H9 (cell line): ENCODE measurements around the gene TLK1. TPM values are rescaled to one million over a fixed set of nuclear protein-coding genes. Genes with fewer than 3 reads are reported as not detected.
A peak's percentile ranks its signal among the peaks of the same experiment; 100 is the strongest.

Experiments used
- DNase-seq: peaks from one replicate; pipeline ENCODE4 v3.0.0-alpha.2; 2017
- H2AFZ ChIP-seq: one replicate; pipeline ENCODE4 v1.6.1; 2013; ENCODE audit warnings: mild to moderate bottlenecking, low read length, control low read depth, moderate library complexity
- H2AK5ac ChIP-seq: 2 replicates; pipeline ENCODE4 v1.6.1; 2013; ENCODE audit warnings: low read length, control low read depth, mixed read lengths; ENCODE audit not compliant: insufficient read length
- H2BK120ac ChIP-seq: one replicate; pipeline ENCODE4 v1.6.1; 2013; ENCODE audit warnings: low read depth, mild to moderate bottlenecking, low read length, control low read depth, inconsistent platforms; ENCODE audit not compliant: poor library complexity, severe bottlenecking
- H2BK12ac ChIP-seq: 2 replicates; pipeline ENCODE4 v1.6.1; 2013; ENCODE audit warnings: low read length, control low read depth, mixed read lengths, low read depth; ENCODE audit not compliant: insufficient read length
- H2BK15ac ChIP-seq: 2 replicates; pipeline ENCODE4 v1.6.1; 2013; ENCODE audit warnings: low read depth, low read length, control low read depth
- H2BK20ac ChIP-seq: one replicate; pipeline ENCODE4 v1.6.1; 2013; ENCODE audit warnings: low read depth, mild to moderate bottlenecking, low read length, control low read depth, inconsistent platforms; ENCODE audit not compliant: poor library complexity, severe bottlenecking
- H2BK5ac ChIP-seq: 2 replicates; pipeline ENCODE4 v1.6.1; 2013; ENCODE audit warnings: low read length, control low read depth, mixed read lengths; ENCODE audit not compliant: insufficient read length
- H3K14ac ChIP-seq: 2 replicates; pipeline ENCODE4 v1.6.1; 2013; ENCODE audit warnings: low read length, control low read depth; ENCODE audit not compliant: insufficient read depth
- H3K18ac ChIP-seq: 2 replicates; pipeline ENCODE4 v1.6.1; 2013; ENCODE audit warnings: low read depth, mild to moderate bottlenecking, mixed read lengths, low read length, control low read depth; ENCODE audit not compliant: insufficient read length
- H3K23ac ChIP-seq: 2 replicates; pipeline ENCODE4 v1.6.1; 2013; ENCODE audit warnings: low read length, control low read depth, mixed read lengths, low read depth; ENCODE audit not compliant: insufficient read length
- H3K23me2 ChIP-seq: 2 replicates; pipeline ENCODE4 v1.6.1; 2013; ENCODE audit warnings: low read depth, mild to moderate bottlenecking, mixed read lengths, low read length, control low read depth; ENCODE audit not compliant: insufficient read length, poor library complexity, severe bottlenecking
- H3K27ac ChIP-seq: 2 replicates; pipeline ENCODE4 v1.5.1; 2013; ENCODE audit warnings: low read length, control low read depth, mixed read lengths, low read depth; ENCODE audit not compliant: insufficient read length
- H3K27me3 ChIP-seq: 2 replicates; pipeline ENCODE4 v1.6.1; 2013; ENCODE audit warnings: low read length, control low read depth, inconsistent platforms; ENCODE audit not compliant: insufficient read depth
- H3K4ac ChIP-seq: 2 replicates; pipeline ENCODE4 v1.6.1; 2013; ENCODE audit warnings: low read depth, mild to moderate bottlenecking, control low read depth, inconsistent platforms, low read length, moderate library complexity
- H3K4me1 ChIP-seq: 2 replicates; pipeline ENCODE4 v1.6.1; 2013; ENCODE audit warnings: low read length, control low read depth, inconsistent platforms; ENCODE audit not compliant: insufficient read depth
- H3K4me2 ChIP-seq: 2 replicates; pipeline ENCODE4 v1.6.1; 2013; ENCODE audit warnings: low read length, control low read depth, mixed read lengths; ENCODE audit not compliant: insufficient read length, insufficient read depth
- H3K56ac ChIP-seq: 2 replicates; pipeline ENCODE4 v1.6.1; 2013; ENCODE audit warnings: low read depth, mild to moderate bottlenecking, mixed read lengths, low read length, control low read depth; ENCODE audit not compliant: insufficient read length
- H3K79me1 ChIP-seq: 2 replicates; pipeline ENCODE4 v1.6.1; 2013; ENCODE audit warnings: low read depth, mild to moderate bottlenecking, moderate library complexity, low read length, control low read depth, inconsistent platforms; ENCODE audit not compliant: insufficient read depth, poor library complexity, severe bottlenecking
- H3K79me2 ChIP-seq: 2 replicates; pipeline ENCODE4 v1.6.1; 2013; ENCODE audit warnings: low read length, control low read depth, inconsistent platforms; ENCODE audit not compliant: insufficient read depth
- H3K9ac ChIP-seq: 2 replicates; pipeline ENCODE4 v1.6.1; 2013; ENCODE audit warnings: low read length, control low read depth, mixed read lengths; ENCODE audit not compliant: insufficient read length; ENCODE audit errors: extremely low read depth
- H3K9me3 ChIP-seq: one replicate; pipeline ENCODE4 v1.6.1; 2013; ENCODE audit warnings: low read depth, low read length, inconsistent platforms; ENCODE audit not compliant: control insufficient read depth
- H3T11ph ChIP-seq: one replicate; pipeline ENCODE4 v1.6.1; 2013; ENCODE audit warnings: mild to moderate bottlenecking, low read length, control low read depth, inconsistent platforms
- H4K20me1 ChIP-seq: one replicate; pipeline ENCODE4 v1.6.1; 2013; ENCODE audit not compliant: control insufficient read depth, insufficient read length, insufficient read depth
- H4K5ac ChIP-seq: 2 replicates; pipeline ENCODE4 v1.6.1; 2013; ENCODE audit warnings: low read depth, mild to moderate bottlenecking, mixed read lengths, low read length, control low read depth; ENCODE audit not compliant: insufficient read length
- H4K8ac ChIP-seq: replicated peaks from 2 replicates; pipeline ENCODE4 v1.6.1; 2013; ENCODE audit warnings: low read length, control low read depth, mixed read lengths, low read depth; ENCODE audit not compliant: insufficient read length
- H4K91ac ChIP-seq: 2 replicates; pipeline ENCODE4 v1.6.1; 2013; ENCODE audit warnings: low read depth, mild to moderate bottlenecking, moderate library complexity, mixed read lengths, low read length, control low read depth; ENCODE audit not compliant: insufficient read length
- H3K27ac Mint-ChIP-seq, 3 experiments: 2 replicates in 2 of 3; 3 replicates in 1 of 3; pipeline ENCODE4 v1.8.0; 2020 to 2021; ENCODE audit warnings: mixed read lengths in 3 of 3, mild to moderate bottlenecking in 1 of 3, moderate library complexity in 1 of 3
- H3K27me3 Mint-ChIP-seq: 2 replicates; pipeline ENCODE4 v1.8.0; 2021; ENCODE audit warnings: low read depth, mild to moderate bottlenecking, moderate library complexity, mixed read lengths
- H3K36me3 Mint-ChIP-seq, 3 experiments: 2 replicates in 2 of 3; 3 replicates in 1 of 3; pipeline ENCODE4 v1.8.0; 2020 to 2021; ENCODE audit warnings: low read depth in 3 of 3, mixed read lengths in 3 of 3; ENCODE audit not compliant: insufficient read depth in 1 of 3
- H3K4me1 Mint-ChIP-seq, 2 experiments: 2 replicates each; pipeline ENCODE4 v1.8.0; 2020; ENCODE audit warnings: mixed read lengths in 2 of 2
- H3K4me3 Mint-ChIP-seq, 2 experiments: 2 replicates in 1 of 2; 3 replicates in 1 of 2; pipeline ENCODE4 v1.8.0; 2020 to 2021; ENCODE audit warnings: mild to moderate bottlenecking in 2 of 2, mixed read lengths in 2 of 2, moderate library complexity in 1 of 2
- H3K9me3 Mint-ChIP-seq, 2 experiments: 2 replicates in 1 of 2; 3 replicates in 1 of 2; pipeline ENCODE4 v1.8.0; 2020; ENCODE audit warnings: mild to moderate bottlenecking in 2 of 2, mixed read lengths in 2 of 2, moderate library complexity in 1 of 2
- WGBS: extraction: QIAGEN DNeasy Blood & Tissue Kit; methylation state at CpG from one replicate; pipeline ENCODE4 v1.1.7; 2013; ENCODE audit warnings: missing lambda C conversion rate, low lambda C conversion rate, mixed read lengths; ENCODE audit not compliant: insufficient read length; ENCODE audit errors: extremely low coverage; 5-methylcytosine and 5-hydroxymethylcytosine counted together
- total RNA-seq: library from RNA; stranded (reverse); gene quantifications from 2 replicates; pipeline ENCODE4 v1.2.1, GENCODE V29; 2021
- TF ChIP-seq, protein P1 (sequence below): fragments of 200-600 bp; sonication (generic); conservative IDR thresholded peaks from 3 replicates; pipeline ENCODE4 v1.8.0; 2021; ENCODE audit warnings: antibody characterized with exemption, mild to moderate bottlenecking

Gene TLK1
- total RNA-seq, 1 experiment from 2014 or later, result 112 TPM

DNA sequence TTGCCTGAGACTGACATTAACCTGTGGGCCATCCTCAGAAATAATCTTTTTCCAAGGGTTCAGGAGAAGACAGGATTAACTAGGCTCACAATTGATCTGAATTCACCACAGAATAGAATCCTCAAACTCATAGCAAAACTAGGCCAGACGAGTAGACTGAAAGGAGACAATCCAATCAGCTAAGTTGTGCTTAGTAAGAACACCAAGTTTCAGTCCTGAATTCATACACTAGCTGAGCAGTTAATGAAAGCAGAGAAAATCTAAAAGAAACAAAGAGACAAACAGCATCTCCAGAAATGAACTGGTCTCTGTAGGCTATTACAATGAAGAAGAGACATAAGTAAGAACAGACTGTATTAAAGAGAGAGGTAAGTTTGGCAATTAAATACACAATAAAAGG lies 142.2 kb downstream of the TLK1 start:
- no peaks in the 10 kb centered on the region for H3K79me1 ChIP-seq
- peaks cover 0 to 5% of the 10 kb centered on the region in 2 experiments; a peak in 2 of 4 replicates for H3K4me1 Mint-ChIP-seq
- no peak for DNase-seq
- no peak overlapping the region for H3K9ac ChIP-seq
- no peak overlapping the region for H3K4me3 Mint-ChIP-seq
- H3K4ac ChIP-seq, result no peak overlapping the region
- H2BK12ac ChIP-seq, result no peak overlapping the region
- no peak overlapping the region for H2AK5ac ChIP-seq
- H3K27me3 Mint-ChIP-seq, result no peaks in the 10 kb centered on the region
- no peak overlapping the region for H4K5ac ChIP-seq
- TF ChIP-seq, protein P1, sequence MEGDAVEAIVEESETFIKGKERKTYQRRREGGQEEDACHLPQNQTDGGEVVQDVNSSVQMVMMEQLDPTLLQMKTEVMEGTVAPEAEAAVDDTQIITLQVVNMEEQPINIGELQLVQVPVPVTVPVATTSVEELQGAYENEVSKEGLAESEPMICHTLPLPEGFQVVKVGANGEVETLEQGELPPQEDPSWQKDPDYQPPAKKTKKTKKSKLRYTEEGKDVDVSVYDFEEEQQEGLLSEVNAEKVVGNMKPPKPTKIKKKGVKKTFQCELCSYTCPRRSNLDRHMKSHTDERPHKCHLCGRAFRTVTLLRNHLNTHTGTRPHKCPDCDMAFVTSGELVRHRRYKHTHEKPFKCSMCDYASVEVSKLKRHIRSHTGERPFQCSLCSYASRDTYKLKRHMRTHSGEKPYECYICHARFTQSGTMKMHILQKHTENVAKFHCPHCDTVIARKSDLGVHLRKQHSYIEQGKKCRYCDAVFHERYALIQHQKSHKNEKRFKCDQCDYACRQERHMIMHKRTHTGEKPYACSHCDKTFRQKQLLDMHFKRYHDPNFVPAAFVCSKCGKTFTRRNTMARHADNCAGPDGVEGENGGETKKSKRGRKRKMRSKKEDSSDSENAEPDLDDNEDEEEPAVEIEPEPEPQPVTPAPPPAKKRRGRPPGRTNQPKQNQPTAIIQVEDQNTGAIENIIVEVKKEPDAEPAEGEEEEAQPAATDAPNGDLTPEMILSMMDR, result no peak
- H3K4me2 ChIP-seq, result no peak overlapping the region
- H3K14ac ChIP-seq, result no peak overlapping the region
- H3K56ac ChIP-seq, result no peak overlapping the region
- WGBS, result no CpG with 5 or more reads among the region's 1 CpG
- no peak overlapping the region for H3K23ac ChIP-seq
- no peaks in the 10 kb centered on the region for H3K9me3 ChIP-seq
- no peaks in the 10 kb centered on the region for H3K79me2 ChIP-seq
- no peaks in the 10 kb centered on the region for H3K23me2 ChIP-seq
- no peak overlapping the region for H3T11ph ChIP-seq
- no peaks in the 10 kb centered on the region for H3K9me3 Mint-ChIP-seq
- no peaks in the 10 kb centered on the region for H4K20me1 ChIP-seq
- no peak overlapping the region for H3K18ac ChIP-seq
- no peaks in the 10 kb centered on the region for H3K27me3 ChIP-seq
- no peak overlapping the region for H4K91ac ChIP-seq
- no peak overlapping the region for H3K27ac ChIP-seq
- H2BK120ac ChIP-seq, result no peak overlapping the region
- no peak overlapping the region for H2BK15ac ChIP-seq
- no peak overlapping the region for H2BK20ac ChIP-seq
- H3K36me3 Mint-ChIP-seq, result peaks cover 15 to 39% (median 34%) of the 10 kb centered on the region in 3 experiments; a peak in 6 of 7 replicates
- H2BK5ac ChIP-seq, result no peak overlapping the region
- no peaks in the 10 kb centered on the region for H3K4me1 ChIP-seq
- no peak overlapping the region for H2AFZ ChIP-seq
- H4K8ac ChIP-seq, result no peak overlapping the region
- peak overlapping the region in 1 of 3 experiments; percentile 11; a peak in 1 of 7 replicates for H3K27ac Mint-ChIP-seq
